Astrocyte of the spinal cord (primary cell): ENCODE measurements around the gene IFNA8.

Source experiments
- DNase-seq: peaks from one replicate; pipeline ENCODE4 v3.0.0; 2011; ENCODE audit warnings: low read depth, low spot score
- H3K4me3 ChIP-seq: 2 replicates; pipeline ENCODE4 v1.5.1; 2011; ENCODE audit warnings: low read depth, mild to moderate bottlenecking, low read length, moderate library complexity
- in situ Hi-C: cut with HindIII; loops from 2 replicates; pipeline ENCODE4 v1.10.0; 2017; ENCODE audit warnings: low sequenced_read_pairs
- TF ChIP-seq, protein P1 (sequence below): IDR thresholded peaks from 2 replicates; pipeline ENCODE4 v1.5.1; 2012; ENCODE audit warnings: low read depth, mild to moderate bottlenecking, low read length, inconsistent platforms

The IFNA8 gene

DNA sequence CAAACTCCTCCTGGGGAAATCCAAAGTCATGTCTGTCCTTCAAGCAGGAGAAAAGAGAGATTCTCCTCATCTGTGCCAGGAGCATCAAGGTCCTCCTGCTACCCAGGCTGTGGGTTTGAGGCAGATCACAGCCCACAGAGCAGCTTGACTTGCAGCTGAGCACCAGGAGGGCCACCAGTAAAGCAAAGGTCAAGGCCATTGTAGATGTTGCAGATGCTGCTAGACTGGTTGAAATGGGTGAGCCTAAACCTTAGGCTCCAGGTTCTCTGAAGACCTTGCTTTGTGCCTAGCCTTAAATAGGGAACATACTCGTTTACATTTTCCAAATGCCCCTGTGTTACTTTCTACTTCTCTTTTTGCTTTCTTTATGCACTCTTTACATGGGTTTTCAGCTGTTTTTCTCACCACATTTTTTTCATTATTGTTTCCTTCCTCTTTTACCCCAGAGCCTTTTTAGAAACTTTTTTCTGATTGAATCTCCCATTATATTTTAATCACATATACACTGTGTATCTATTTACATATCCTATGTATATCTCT lies 23.7 kb upstream of the IFNA8 start, which contains the start of gene IFNA2:
Gene IFNA2, minus strand, starts transcription at position 268 of the 540 bp plus-strand sequence. Its CDS starts 69 bp downstream, at position 199.
- no peak within 1 kb of the TSS for H3K4me3 ChIP-seq
- TF ChIP-seq, protein P1, sequence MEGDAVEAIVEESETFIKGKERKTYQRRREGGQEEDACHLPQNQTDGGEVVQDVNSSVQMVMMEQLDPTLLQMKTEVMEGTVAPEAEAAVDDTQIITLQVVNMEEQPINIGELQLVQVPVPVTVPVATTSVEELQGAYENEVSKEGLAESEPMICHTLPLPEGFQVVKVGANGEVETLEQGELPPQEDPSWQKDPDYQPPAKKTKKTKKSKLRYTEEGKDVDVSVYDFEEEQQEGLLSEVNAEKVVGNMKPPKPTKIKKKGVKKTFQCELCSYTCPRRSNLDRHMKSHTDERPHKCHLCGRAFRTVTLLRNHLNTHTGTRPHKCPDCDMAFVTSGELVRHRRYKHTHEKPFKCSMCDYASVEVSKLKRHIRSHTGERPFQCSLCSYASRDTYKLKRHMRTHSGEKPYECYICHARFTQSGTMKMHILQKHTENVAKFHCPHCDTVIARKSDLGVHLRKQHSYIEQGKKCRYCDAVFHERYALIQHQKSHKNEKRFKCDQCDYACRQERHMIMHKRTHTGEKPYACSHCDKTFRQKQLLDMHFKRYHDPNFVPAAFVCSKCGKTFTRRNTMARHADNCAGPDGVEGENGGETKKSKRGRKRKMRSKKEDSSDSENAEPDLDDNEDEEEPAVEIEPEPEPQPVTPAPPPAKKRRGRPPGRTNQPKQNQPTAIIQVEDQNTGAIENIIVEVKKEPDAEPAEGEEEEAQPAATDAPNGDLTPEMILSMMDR, result no peak
- no peak for DNase-seq
- in situ Hi-C loops, result no loop called here

DNA sequence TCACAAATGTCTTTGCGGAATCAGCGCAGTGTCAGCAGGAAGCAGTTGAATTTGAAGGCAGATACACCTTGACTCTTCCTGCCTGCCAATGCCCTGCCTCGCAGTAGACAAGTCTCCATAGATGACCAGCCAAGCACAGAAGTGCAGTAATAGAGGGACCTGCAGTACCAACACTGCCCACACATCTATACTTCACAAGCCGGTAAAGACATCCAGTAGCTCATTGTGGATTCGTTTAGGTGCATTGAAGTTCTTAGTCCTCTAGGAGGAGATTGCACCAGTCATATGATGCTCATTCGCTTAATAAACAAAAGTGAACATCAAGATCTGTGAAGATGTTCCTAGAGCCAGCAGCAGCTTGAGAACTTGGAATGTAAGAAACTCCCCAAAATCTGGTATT lies 16.6 kb upstream of the IFNA8 start:
- DNase-seq, result no peak
- in situ Hi-C loops, result no loop called here
- TF ChIP-seq, protein P1, result peak; percentile 15
- H3K4me3 ChIP-seq, result no peak overlapping the region

- in situ Hi-C loops, result no loop called here
- H3K4me3 ChIP-seq, result peak overlapping the region; percentile 55
- DNase-seq, result peak; percentile 37
- TF ChIP-seq, protein P1, result peak; percentile 91
Observed at GRCh38 chr9:21395778-21396717, 12.9 kb upstream of the IFNA8 start.

DNA sequence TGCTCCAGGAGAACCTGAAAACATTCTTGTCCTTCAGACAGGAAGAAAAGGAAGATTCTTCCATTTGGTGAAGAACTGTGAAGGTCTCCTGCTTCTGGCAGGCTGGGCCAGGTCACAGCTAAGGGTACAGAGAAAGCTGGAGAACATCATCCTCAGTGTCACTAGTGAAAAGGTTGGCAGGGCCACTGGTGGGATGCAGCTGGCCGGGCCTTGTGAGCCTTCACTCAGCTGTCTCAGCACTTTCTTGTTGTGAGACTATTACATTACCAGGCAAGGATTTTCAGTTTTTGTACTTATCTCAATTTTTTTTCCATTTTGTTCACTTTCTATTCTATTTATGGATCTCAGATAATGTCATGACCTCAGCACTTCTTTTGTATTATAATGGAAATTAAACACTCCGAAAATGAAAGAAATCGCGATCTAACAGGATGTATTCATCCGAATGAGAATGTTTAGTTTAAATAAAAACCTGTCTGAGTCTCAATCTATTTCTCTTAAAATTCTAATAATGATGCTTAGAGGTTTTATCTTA lies 9.9 kb upstream of the IFNA8 start:
- in situ Hi-C loops, result no loop called here
- TF ChIP-seq, protein P1, result no peak
- DNase-seq, result no peak
- no peak overlapping the region for H3K4me3 ChIP-seq

DNA sequence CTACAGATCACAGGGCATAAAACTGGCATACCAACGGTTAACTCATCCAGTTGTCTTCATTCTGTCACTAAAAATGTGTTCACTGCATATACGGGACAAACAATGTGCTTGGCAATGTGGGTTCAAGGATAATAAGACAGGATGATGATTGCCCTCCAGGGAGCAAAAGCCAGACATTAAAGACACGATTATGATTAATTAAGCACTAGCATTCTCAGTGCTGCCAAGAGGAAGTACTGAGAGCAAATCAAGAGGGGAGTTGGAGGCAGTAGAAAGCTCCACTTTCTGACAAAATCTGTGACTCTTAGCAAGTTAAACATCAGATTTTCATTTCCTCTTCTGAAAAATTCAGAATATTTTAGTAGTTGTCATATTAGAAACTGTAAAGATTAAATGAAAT lies 9.0 kb upstream of the IFNA8 start:
- TF ChIP-seq, protein P1, result no peak
- in situ Hi-C loops, result no loop called here
- no peak overlapping the region for H3K4me3 ChIP-seq
- no peak for DNase-seq

DNA sequence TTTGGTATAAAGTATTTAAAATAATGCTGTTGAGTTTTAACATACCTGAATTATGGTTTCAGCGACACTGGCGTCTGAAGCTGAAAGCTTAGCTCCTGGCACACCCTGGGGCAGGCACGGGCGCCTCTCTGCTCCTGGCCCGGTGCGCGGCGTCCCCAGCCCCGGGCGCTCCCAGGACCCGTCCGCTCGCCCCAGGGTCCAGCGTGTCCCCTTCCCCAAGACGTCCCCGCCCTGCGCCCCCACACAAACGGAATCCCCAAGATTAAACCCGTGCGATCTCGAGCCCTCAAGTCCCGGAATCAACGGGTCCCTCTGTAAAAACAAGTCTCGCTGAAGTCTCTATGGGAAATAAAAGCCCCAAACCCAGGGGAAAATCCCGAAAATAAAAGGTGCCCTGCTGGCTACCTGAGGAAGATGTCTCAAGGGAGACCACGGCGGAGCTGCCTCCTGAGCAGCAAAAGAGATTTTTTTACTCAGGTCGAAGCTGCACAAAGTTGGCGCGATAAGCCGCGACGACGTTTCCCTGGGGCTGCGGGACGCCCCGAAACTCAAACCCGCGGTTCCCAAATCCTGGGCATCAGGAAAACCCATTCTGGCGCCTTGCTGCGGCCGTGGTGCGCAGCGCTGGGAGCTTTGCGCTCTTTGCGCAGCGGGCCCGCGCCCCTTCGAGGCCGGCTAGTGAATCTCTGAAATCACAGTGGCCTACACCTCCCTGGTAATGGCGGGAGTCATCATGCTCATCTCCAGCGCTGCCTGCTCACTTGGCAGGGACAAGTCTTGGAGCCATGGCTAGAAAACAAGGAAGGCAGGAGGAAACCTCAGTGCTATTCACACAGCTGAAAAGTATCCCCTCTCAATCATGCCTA lies 6.3 kb upstream of the IFNA8 start:
- DNase-seq, result no peak
- TF ChIP-seq, protein P1, result no peak
- in situ Hi-C loops, result no loop called here
- peak overlapping the region; percentile 40 for H3K4me3 ChIP-seq
